Ramos (cell line): ENCODE measurements around the gene ASPM.
"Not testable (repeated sequence)": the region's sequence is repeated elsewhere in the genome, so short reads cannot be mapped to it uniquely, and the experiment has no call there.

Experiments
- in situ Hi-C: fragments of 300-500 bp; cut with MboI; formaldehyde crosslinking; loops from one replicate; pipeline ENCODE4 v1.14.3; 2022; ENCODE audit warnings: low sequenced_read_pairs; ENCODE audit not compliant: unreplicated experiment

ASPM gene

DNA sequence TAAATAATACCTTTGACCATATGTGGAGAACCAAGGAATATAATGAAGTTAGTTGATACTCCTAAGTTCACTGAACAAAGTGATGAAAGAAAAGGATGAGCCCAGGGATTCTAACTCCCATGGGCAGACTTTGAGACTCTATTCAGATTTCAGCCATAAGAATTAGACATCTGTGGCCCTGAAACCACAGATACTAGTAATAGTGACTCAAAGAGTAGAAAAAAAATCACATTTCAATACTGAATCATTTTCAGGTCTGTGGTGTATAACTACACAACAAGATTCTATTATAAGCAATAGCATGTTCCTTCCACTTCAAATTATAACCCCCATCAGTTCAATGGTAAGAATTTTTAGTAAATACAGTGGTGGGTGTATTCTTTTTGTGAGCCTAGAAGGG, 63.0 kb downstream of the ASPM start:
- in situ Hi-C loops = no loop called here

- in situ Hi-C loops = no loop called here
Observed at GRCh38 chr1:197081117-197081753, 65.2 kb downstream of the ASPM start.

DNA sequence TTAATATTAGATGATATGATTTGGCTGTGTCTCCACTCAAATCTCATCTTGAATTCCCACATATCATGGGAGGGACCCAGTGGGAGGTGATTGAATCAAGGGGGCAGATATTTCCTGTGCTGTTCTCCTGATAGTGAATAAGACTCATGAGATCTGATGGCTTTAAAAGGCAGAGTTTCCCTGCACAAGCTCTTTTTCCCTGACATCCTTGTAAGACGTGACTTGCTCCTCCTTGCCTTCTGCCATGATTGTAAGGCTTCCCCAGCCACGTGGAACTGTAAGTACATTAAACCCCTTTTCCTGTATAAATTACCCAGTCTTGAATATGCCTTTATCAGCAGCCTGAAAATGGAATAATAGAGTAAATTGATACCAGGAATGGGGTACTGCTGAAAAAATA, 66.1 kb downstream of the ASPM start:
- in situ Hi-C loops = no loop called here

DNA sequence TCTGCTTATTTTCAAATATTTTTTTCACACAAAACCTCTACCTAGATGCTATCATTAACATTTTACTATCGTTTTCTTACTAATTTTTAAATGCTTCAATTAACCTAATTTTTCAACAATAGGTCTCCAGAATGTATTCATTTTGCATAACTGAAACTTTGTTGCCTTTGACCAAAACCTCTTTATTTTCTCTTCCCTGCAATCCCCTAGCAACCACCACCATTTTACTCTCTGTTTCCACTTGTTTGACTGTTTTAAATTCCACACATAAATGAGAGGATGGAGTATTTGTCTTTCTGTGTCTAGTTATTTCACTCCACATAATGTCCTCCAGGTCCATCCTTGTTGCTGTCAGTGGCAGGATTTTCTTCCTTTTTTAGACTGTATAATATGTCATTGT, 69.9 kb downstream of the ASPM start:
- in situ Hi-C loops = no loop called here

- in situ Hi-C loops = no loop called here
Observed at GRCh38 chr1:197073978-197074377, 72.5 kb downstream of the ASPM start.

DNA sequence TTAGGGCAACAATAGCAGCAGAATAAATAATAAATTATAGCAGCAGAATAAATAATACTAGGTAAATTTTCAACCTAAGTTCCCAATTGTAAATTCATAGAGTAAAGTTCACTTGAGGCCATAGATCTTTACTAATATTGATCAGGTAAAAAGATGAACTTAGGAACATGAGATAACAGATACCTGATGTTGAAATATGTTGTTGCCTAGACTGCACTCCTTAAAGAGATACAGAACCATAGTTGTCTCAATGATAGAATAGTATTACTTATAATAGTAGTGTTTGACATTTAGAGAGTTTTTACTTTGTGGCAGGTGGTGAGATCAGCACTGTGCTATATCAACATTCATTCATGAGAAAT, 79.0 kb downstream of the ASPM start:
- in situ Hi-C loops = no loop called here

- in situ Hi-C loops = no loop called here
Observed at GRCh38 chr1:197066719-197067456, 79.6 kb downstream of the ASPM start, which contains the start of gene F13B. Gene F13B (minus strand): TSS chr1:197067260. CDS start chr1:197067223, 37 bp downstream.

GRCh38 chr1:197066277-197066676, 80.2 kb downstream of the ASPM start:
- in situ Hi-C loops = no loop called here

GRCh38 chr1:197065559-197065958, 80.9 kb downstream of the ASPM start:
- in situ Hi-C loops = no loop called here

GRCh38 chr1:197063212-197063611, 83.3 kb downstream of the ASPM start:
- in situ Hi-C loops = no loop called here

DNA sequence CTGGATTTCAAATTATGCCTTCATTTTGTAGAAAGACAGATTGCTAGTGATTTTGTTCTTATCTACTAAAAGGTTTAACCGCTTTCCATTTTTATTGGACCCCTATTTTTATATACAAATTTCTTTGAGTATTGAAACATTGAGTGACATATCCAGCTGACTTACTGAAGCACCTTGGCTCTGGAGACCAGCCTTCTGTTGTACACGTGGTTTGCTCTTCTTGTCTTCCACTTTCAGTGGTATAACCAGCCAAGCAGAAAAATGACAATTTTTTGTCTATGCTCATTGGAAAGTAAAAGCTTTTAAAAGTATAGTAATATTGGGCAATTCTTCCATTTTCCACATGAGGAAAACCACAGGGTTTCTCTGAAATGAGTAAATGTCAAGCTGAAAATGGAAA, 83.8 kb downstream of the ASPM start:
- in situ Hi-C loops = no loop called here

- in situ Hi-C loops = no loop called here
Observed at GRCh38 chr1:197049100-197049499, 97.4 kb downstream of the ASPM start.

DNA sequence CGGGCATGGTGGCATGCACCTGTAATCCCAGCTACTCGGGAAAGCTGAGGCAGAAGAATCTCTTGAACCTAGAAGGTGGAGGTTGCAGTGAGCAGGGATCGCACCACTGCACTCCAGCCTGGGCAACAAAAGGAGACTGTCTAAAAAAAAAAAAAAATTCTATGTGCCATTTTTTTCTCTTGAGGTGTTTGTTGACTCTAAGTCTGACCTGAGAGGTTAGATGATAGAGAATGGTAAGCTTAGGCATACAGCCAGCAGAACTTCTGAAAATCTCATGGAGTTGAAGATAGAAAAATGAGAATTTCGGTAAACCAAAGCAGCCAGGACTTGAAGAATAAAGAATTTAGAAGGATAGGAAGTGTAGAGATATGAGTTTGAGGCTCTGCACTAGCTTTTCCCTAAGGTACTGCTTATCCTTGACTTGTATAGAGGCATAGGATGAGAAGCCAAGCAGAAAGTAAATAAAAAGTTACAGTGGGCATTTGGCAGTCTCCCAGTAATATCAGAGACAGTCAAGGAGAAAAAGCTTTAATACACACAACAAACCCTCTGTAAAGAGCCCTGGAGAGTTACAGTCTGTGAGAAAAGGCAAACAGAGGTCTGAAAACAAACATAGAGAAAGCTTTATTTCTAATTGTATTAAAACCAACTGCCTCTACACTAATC, 103.7 kb downstream of the ASPM start:
- in situ Hi-C loops = no loop called here

DNA sequence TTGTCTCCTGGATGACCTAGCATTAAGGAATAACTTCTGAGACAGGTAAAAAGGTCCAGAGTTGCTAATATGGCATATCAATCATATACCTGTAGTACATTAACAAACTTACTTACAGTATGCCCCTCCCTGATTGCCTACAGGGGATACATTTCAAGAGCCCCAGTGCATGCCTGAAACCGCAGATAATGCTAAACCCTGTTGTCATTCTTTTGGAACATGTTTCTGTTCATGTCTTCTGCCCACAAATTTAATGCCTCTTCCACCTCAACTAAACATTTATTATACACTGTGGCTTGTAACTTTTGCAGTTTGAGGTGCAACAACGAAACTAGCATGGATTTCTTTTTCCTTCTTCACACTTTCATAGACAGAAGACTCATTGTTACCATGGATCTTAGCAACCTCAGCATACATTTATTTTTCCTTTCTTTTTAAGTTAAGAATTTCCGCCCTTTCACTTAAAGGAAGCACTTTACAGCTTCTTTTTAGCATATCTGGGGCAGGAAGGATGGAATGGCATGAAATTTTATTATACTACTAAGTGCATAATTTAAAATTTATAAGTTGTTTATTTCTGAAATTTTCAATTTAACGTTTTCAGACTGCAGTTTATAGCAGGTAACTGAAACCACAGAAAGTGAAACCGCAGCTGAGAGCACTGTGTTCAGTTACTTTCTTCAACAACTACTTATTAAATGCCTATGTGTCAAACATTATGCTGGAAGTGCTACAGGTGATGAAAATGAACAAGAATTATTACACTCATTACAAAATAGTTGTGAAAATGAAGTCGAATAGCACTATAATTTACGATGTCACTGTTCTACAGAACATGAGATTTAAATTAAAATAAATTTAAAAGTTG, 104.7 kb downstream of the ASPM start:
- in situ Hi-C loops = no loop called here

- in situ Hi-C loops = no loop called here
Observed at GRCh38 chr1:197036861-197037260, 109.6 kb downstream of the ASPM start.

DNA sequence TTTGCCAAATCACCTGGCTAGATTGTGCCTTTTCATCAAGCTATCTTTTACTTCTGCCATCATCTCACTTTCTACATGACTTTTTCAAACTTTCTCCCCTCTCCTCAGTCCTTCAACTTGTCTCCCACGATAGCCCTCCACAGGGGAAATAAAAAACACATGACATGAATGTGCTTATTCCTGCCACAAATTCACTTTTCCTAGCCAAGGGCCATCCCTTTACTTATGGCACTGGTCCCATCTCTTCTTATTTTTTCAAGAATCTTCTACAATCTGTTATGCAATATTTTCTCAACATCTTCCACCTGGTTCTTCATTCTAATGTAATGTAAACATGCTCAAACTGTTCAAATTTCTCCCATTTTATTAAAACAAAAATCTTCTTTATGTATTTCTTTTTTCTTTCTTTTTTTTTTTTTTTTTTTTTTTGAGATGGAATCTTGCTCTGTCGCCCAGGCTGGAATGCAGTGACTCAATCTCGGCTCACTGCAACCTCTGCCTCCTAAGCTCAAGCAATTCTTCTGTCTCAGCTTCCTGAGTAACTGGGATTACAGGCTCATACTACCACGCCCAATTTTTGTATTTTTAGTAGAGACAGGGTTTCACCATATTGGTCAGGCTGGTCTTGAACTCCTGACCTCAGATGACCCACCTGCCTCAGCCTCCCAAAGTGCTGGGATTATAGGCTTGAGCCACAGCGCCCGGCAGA, 111.7 kb downstream of the ASPM start:
- in situ Hi-C loops = not testable (repeated sequence)
